Motor neuron (in vitro differentiated cells): ENCODE measurements around the gene ARHGAP5. TPM values are rescaled to one million over a fixed set of nuclear protein-coding genes. Genes with fewer than 3 reads are reported as not detected.

Experiments
- ATAC-seq, 8 experiments: fragments of 200-7000 bp; cut with Tn5 transposase; replicated peaks in 6 of 8; 2 replicates each; pipeline ENCODE4 v1.8.0; 2021; ENCODE audit warnings: mild to moderate bottlenecking in 8 of 8, moderate library complexity in 8 of 8
- H3K27ac ChIP-seq, 2 donors: fragments of 250-450 bp; sonication (Bioruptor Pico); 2 replicates each; pipeline ENCODE4 v1.9.0; 2021; ENCODE audit warnings: antibody characterized with exemption in 2 of 2, mild to moderate bottlenecking in 2 of 2, moderate library complexity in 1 of 2
- H3K4me1 ChIP-seq, 2 donors: fragments of 250-450 bp; sonication (Bioruptor Pico); replicated peaks in 1 of 2; 2 replicates each; pipeline ENCODE4 v1.6.1; 2021; ENCODE audit warnings: antibody characterized with exemption in 2 of 2, mild to moderate bottlenecking in 2 of 2, moderate library complexity in 1 of 2
- H3K4me3 ChIP-seq, 5 donors: fragments of 250-450 bp; sonication (Bioruptor Pico); 2 replicates each; pipeline ENCODE4 v1.9.0; 2021; ENCODE audit warnings: antibody characterized with exemption in 5 of 5, mild to moderate bottlenecking in 5 of 5, moderate library complexity in 4 of 5
- WGBS, 10 experiments: fragments of 450-650 bp; shearing (Covaris generic); methylation state at CpG; one replicate each; pipeline ENCODE4 v1.0.0; 2022; 5-methylcytosine and 5-hydroxymethylcytosine counted together
- in situ Hi-C, 9 experiments: fragments of 400-800 bp; cut with MboI; loops; one replicate each; pipeline ENCODE4 v1.15.0; 2021; ENCODE audit warnings: low sequenced_read_pairs in 9 of 9, low pct_unique_long_range_greater_than_20kb in 2 of 9; ENCODE audit not compliant: unreplicated experiment in 9 of 9
- total RNA-seq, 8 experiments: library from RNA; unstranded; fragments of 300-600 nt; gene quantifications; 2 replicates each; pipeline versions ENCODE4 v1.2.3 to v1.2.4, GENCODE V29; 2022

ARHGAP5 gene, protein sequence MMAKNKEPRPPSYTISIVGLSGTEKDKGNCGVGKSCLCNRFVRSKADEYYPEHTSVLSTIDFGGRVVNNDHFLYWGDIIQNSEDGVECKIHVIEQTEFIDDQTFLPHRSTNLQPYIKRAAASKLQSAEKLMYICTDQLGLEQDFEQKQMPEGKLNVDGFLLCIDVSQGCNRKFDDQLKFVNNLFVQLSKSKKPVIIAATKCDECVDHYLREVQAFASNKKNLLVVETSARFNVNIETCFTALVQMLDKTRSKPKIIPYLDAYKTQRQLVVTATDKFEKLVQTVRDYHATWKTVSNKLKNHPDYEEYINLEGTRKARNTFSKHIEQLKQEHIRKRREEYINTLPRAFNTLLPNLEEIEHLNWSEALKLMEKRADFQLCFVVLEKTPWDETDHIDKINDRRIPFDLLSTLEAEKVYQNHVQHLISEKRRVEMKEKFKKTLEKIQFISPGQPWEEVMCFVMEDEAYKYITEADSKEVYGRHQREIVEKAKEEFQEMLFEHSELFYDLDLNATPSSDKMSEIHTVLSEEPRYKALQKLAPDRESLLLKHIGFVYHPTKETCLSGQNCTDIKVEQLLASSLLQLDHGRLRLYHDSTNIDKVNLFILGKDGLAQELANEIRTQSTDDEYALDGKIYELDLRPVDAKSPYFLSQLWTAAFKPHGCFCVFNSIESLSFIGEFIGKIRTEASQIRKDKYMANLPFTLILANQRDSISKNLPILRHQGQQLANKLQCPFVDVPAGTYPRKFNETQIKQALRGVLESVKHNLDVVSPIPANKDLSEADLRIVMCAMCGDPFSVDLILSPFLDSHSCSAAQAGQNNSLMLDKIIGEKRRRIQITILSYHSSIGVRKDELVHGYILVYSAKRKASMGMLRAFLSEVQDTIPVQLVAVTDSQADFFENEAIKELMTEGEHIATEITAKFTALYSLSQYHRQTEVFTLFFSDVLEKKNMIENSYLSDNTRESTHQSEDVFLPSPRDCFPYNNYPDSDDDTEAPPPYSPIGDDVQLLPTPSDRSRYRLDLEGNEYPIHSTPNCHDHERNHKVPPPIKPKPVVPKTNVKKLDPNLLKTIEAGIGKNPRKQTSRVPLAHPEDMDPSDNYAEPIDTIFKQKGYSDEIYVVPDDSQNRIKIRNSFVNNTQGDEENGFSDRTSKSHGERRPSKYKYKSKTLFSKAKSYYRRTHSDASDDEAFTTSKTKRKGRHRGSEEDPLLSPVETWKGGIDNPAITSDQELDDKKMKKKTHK (N-terminal part only)
- 100 to 1,000 TPM in 5 of 8 experiments, 10 to 100 TPM in 3; 36.1 to 156 (median 122) TPM for total RNA-seq

DNA sequence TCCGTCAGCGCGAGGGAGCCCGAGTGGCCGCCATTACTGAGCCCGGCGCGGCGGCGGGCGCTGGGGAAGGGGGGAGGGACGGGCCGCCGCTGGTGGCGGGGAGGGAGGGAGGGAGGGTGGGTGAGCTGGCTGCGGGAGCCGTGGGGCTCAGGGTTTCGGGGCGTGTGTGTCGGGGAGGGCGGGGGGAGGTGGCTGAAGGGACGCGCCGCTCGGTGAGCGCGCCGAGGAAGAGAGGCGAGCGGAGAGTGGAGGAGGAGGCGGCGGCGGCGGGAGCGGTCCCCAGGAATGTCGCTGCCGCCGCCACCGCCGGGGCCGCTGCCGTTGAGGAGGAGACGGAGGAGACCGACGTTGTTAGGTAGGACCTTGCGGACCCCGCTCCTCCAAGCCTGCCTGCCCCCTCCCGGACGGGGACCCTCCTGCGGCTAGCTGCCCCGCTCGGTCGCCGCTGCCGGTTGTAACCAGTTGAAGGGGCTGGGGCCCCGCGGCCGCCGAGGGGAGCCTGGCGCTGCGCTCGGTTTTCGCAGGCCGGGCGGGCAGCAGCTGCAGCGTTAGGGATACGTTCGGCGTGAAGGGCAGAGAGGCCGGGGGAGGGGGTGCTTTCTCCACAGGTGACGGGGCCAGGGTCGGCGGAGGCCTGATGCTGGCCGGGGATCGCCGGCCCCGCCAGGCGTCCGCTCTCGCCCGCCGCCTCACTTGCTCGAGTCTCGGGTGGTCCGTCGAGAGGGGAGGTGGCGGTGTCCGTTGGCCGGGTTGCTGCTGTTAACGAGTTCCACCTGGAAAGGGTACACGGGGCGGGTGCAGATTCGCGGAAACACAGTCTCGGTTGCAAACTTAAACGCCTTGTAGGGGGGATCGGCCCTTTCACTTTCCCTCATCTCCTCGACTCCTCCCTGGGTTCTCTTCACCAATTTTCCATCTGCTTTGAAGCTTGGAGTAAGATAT lies at the start of gene ARHGAP5:
Gene ARHGAP5, plus strand, starts transcription at position 224 of the 942 bp plus-strand sequence. CDS start 13,366 bp downstream, outside the sequence.
- peak; percentile 13 to 76 (median 69) for ATAC-seq
- Histone ChIP-seq H3K27ac (peak within 1 kb of the TSS; percentile 95 to 97), H3K4me1 (peaks cover 5 to 7% of the 10 kb centered on the region in 2 donors), H3K4me3 (peak within 1 kb of the TSS; percentile 71 to 84 (median 76))
- in situ Hi-C loops, result no loop called here
- 0 to 3% (median 0%) methylated on average over 1 to 24 of the region's 98 CpGs; no CpG with 5 or more reads in 4 of the 10 experiments for WGBS, 10 experiments

DNA sequence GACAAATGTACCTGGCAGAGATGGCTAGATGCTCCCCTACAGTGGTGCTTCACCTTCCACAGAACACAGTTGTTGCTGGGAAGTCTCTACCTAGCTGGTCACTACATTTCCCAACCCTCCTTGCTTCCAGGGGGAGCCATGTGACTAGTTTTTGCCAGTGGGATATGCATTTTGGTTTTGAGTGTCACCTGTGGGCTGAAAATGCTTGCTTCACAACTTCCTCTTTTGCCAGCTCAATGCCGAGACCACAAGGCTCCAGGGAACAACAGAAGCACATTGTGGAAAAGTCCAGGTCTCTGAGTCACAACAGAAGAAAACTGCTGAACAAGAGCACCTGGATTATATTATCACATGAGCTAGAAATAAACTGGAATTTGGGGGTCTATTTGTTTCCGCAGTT lies 48.5 kb upstream of the ARHGAP5 start:
- no peak overlapping the region for H3K4me3 ChIP-seq
- 0 to 100% (median 70%) methylated on average over 1 to 2 of the region's 2 CpGs; no CpG with 5 or more reads in 4 of the 10 experiments for WGBS, 10 experiments
- ATAC-seq, result no peak
- peaks cover 0 to 7% of the 10 kb centered on the region in 2 donors for H3K4me1 ChIP-seq
- no peak overlapping the region for H3K27ac ChIP-seq
- in situ Hi-C loops, result no loop called here

DNA sequence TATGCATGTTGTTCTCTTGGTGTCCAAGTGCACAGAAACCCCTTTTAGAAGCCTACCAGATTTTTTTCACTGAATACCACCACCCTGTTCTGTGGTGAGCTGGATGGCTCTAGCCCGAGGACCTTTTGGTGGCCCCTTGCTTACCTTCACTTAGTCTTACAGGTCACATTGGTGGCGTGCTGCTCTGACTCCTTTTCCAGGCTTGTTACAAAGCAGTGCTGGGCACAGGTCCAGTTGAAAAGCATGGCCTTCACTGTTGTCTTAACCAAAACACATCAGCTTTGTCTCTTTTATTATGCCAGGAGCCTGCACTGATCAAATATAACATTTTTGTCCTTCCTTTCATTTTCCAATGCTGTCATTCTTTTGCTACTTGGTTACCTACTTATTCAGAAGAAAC lies 43.6 kb upstream of the ARHGAP5 start:
- ATAC-seq, result peak in 2 of 8 experiments; percentile 25 to 87
- Histone ChIP-seq H3K4me1 (peaks cover 2 to 12% of the 10 kb centered on the region in 2 donors), H3K4me3 (no peak overlapping the region), H3K27ac (no peak overlapping the region)
- in situ Hi-C loops, result no loop called here
- 40 to 100% (median 100%) methylated on average over 1 to 2 of the region's 2 CpGs; no CpG with 5 or more reads in 5 of the 10 experiments for WGBS, 10 experiments

DNA sequence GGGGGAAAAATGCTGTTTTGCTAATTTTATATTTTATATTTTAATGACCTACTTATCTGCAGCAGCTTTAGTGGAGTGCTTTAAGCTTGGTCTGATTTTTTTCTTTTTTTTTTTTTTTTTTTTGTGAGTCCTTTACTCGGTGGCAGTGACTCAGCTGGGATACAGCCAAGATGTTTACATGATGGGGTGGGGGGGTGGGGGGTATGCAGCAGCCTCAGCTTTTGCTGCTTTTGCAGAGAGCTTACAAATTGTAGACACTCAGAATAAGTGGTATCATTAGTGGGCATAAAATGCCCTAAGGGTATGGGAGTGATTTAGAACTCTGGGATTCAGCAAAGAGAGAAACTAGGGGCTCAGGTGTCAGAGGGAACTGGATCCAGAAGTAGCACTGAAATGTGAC lies 38.2 kb upstream of the ARHGAP5 start:
- ATAC-seq, result peak in 5 of 8 experiments; percentile 27 to 48 (median 42)
- no peak overlapping the region for H3K27ac ChIP-seq
- in situ Hi-C loops, result no loop called here
- no peak overlapping the region for H3K4me3 ChIP-seq
- 0 to 25% (median 0%) methylated on average over 1 of the region's 1 CpG; no CpG with 5 or more reads in 6 of the 10 experiments for WGBS, 10 experiments
- peaks cover 9% of the 10 kb centered on the region in 2 donors for H3K4me1 ChIP-seq

DNA sequence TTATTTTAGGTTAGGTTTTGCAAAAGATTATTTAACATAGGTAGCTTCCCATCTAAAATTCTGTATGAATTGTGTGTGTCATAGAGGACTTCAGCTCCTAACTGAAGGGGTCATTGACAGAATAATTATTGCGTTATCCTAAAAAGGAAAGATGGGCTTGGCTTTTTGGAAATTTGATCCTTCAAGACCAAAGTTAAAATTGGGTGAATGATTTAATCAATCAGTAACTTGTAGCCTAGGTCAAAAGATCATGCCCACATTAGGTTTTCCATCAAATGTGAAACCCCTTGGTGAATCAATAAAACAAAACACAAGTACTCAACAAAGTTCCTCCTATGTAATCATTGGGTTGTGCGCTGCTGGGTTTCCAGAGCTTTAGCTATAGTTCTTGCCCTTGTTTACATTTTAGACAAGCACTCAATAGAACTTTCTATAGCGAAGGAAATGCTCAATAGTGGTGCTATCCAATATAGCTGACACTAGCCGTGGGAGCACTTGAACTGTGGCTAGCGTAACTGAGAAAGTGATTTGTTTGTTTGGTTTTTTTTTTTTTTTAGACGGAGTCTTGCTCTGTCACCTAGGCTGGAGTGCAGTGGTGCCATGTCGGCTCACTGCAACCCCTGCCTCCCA lies 37.6 kb upstream of the ARHGAP5 start:
- WGBS, 10 experiments, result 43 to 93% (median 62%) methylated on average over 2 to 7 of the region's 7 CpGs; no CpG with 5 or more reads in 1 of the 10 experiments
- H3K27ac ChIP-seq, result no peak overlapping the region

DNA sequence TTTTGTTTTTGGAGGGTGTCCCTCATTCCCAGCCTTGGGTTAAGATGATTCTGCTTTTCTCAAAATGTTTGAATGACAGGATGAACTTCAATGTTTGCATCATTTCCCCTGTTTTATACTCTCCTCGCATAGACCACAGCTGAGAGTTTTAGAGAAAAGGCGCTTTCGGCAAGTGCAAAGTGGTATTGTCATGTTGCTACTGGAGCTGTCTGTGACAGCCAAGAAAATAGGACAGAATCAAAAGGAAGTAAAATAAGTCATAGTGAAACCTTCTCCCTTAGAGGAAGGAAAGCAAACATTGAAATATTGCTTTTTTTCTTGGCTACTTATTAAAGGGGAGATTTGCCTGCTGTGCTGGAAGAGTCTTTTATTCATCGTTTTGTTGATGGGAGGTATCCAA lies 33.5 kb upstream of the ARHGAP5 start:
- H3K27ac ChIP-seq, result no peak overlapping the region
- peaks cover 9 to 12% of the 10 kb centered on the region in 2 donors for H3K4me1 ChIP-seq
- WGBS, 10 experiments, result 14 to 97% (median 66%) methylated on average over 1 to 4 of the region's 4 CpGs
- no peak overlapping the region for H3K4me3 ChIP-seq
- ATAC-seq, result peak in 3 of 8 experiments; percentile 39 to 80 (median 65)
- in situ Hi-C loops, result no loop called here

More for the DNA sequence above, 37.6 kb upstream of the ARHGAP5 start:
- Histone ChIP-seq H3K4me1 (peaks cover 11 to 15% of the 10 kb centered on the region in 2 donors), H3K4me3 (no peak overlapping the region)
- in situ Hi-C loops, result no loop called here
- peak in 1 of 8 experiments; percentile 67 for ATAC-seq

DNA sequence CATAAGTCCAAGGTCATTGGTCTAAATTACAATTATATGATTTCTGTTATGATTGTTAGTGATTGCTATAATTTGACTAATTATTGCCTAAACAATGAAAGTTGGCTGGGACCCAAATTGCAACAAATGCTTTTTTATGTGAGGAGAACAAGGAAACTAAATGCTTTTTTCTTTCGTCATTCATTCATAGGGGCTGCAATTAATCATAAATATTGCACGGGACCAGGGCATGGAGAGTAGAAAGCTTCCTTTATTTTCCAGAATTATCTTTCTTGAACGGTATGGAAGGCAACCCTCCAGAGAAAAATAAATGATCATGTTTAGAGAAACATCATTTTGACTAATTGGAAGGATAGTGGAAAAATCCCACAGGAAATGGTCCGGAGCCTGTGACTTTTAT lies 32.6 kb upstream of the ARHGAP5 start:
- H3K4me1 ChIP-seq, result peaks cover 5 to 11% of the 10 kb centered on the region in 2 donors
- H3K4me3 ChIP-seq, result no peak overlapping the region
- WGBS, 10 experiments, result 26 to 100% (median 81%) methylated on average over 1 to 4 of the region's 4 CpGs
- no peak overlapping the region for H3K27ac ChIP-seq
- ATAC-seq, result no peak
- in situ Hi-C loops, result no loop called here

DNA sequence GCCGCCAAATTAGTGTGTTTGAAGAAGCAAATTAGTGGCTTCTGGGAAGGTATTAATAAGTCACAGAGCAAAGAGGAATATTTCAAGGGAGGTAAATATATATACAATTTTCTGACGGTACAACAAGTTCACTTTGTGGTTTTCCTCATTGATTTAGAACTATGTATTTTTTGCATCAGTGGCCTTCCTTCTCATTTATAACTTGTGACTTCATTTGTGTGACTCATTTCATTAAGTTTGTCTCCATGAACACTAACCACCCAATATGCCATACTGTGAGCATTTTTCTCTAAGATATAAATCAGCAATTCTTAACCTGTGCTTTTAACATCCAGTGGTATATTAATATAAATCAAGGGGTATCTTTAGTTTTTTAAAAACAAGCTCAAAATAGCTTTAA lies 29.3 kb upstream of the ARHGAP5 start:
- H3K27ac ChIP-seq, result no peak overlapping the region
- peaks cover 3 to 11% of the 10 kb centered on the region in 2 donors for H3K4me1 ChIP-seq
- ATAC-seq, result peak in 1 of 8 experiments; percentile 43
- H3K4me3 ChIP-seq, result no peak overlapping the region
- in situ Hi-C loops, result no loop called here
- WGBS, 10 experiments, result 29 to 100% (median 81%) methylated on average over 2 of the region's 2 CpGs; no CpG with 5 or more reads in 1 of the 10 experiments

DNA sequence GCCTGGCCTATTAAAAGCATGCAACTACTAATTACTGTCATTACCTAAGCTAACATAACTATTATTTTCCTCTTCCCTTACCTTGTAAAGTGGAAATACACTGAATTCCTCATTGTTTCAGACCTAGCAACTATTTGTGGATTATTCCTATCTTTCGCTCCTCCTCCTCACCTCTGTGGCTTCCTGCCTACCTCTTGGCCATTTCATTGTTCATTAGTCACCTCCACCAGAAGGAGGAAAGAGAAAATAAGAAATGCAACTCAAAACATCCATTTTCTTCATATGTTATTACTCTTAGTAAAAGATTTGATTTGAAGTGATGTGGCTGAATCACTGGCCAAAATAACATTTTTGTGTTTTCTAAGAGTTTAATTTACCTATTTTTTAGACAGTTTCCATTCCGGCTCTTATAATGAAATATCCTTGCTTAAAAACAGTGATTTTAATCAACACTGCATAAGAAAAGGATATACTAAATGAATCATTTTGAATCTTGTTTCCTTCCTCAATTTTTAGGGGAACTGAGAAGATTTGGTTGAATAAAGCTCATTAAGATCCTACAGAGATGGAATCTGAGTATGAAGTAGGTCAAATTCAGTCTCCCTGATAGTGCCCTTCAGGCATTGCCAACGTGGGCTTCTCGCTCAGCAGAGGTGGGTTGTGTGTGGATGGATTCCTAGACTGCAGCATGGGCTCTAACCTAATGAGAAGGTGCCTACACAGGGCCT lies 27.6 kb upstream of the ARHGAP5 start:
- Histone ChIP-seq H3K27ac (no peak overlapping the region), H3K4me3 (no peak overlapping the region), H3K4me1 (peaks cover under 1 to 3% of the 10 kb centered on the region in 2 donors)
- WGBS, 10 experiments, result 67 to 100% (median 87%) methylated on average over 1 to 4 of the region's 4 CpGs
- no peak for ATAC-seq
- in situ Hi-C loops, result loop anchor here in 1 of 9 experiments (25.0 kb wide), 1 partner anchor 413 kb away; no protein-coding TSS in a partner anchor

DNA sequence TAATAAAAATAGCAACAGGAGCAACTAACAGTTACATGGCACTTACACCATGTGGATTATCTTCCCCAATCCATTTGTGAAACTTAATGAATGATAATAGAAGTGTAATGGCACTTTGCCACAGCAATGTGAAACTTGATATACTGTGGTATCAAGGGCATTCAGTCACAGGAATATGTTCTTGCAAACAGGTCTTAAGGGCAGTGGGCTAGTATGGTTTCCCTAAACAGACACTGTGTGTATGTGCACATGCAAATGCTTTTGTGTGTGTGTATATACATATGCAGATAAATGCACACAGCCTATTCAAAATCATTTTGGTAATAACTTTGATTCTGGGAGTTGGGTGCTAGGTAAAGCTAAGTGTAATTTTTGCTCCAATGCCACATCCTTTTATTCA lies 26.2 kb upstream of the ARHGAP5 start:
- H3K27ac ChIP-seq, result no peak overlapping the region
- peak in 3 of 8 experiments; percentile 58 to 94 (median 59) for ATAC-seq
- in situ Hi-C loops, result loop anchor here in 1 of 9 experiments (25.0 kb wide), 1 partner anchor 411 kb away; no protein-coding TSS in a partner anchor
- no peaks in the 10 kb centered on the region for H3K4me1 ChIP-seq
- no peak overlapping the region for H3K4me3 ChIP-seq

DNA sequence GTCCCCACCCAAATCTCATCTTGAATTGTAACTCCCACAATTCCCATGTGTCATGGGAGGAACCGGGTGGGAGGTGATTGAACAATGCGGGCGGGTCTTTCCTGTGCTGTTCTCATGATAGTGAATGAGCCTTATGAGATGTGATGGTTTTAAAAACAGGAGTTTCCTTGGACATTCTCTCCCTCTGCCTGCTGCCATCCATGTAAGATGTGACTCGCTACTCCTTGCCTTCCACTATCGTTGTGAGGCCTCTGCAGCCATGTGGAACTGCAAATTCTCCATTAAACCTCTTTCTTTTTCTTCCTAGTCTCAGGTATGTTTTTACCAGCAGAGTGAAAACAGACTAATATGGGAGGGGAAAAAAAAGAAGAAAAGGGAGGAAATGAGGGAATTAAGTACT lies 22.6 kb upstream of the ARHGAP5 start:
- Histone ChIP-seq H3K4me3 (no peak overlapping the region), H3K4me1 (no peaks in the 10 kb centered on the region), H3K27ac (no peak overlapping the region)
- no peak for ATAC-seq
- in situ Hi-C loops, result loop anchor here in 1 of 9 experiments (25.0 kb wide), 1 partner anchor 408 kb away; no protein-coding TSS in a partner anchor
- WGBS, 10 experiments, result 80 to 100% (median 90%) methylated on average over 1 to 5 of the region's 5 CpGs; no CpG with 5 or more reads in 2 of the 10 experiments
